HEK293 (cell line): ENCODE measurements around the gene ANKRD33B.

ENCODE experiments used
- CTCF ChIA-PET: fragments of 350-600 bp; formaldehyde crosslinking; extraction: SDS; loops from one replicate; lab custom pipeline; 2021; ENCODE audit warnings: antibody characterized with exemption; lab: Yijun Ruan, JAX
- POLR2A ChIA-PET: fragments of 300-600 bp; formaldehyde crosslinking; extraction: SDS; loops from one replicate; lab custom pipeline; 2020; ENCODE audit warnings: antibody characterized with exemption, inconsistent platforms; lab: Yijun Ruan, JAX
- H3K27ac ChIP-seq: fragments of 200-500 bp; sonication (Bioruptor generic); 2 replicates; pipeline ENCODE4 v1.5.1; 2014; ENCODE audit warnings: low read depth, low read length, control low read depth, inconsistent platforms; ENCODE audit errors: extremely low read depth
- H3K36me3 ChIP-seq, 2 experiments: fragments of 200-500 bp in 1 of 2; sonication (Bioruptor generic) in 1 of 2; 1 replicate in 1 of 2; 2 replicates in 1 of 2; pipeline ENCODE4 v1.5.1; 2014 to 2017; ENCODE audit warnings: inconsistent platforms in 2 of 2, low read length in 2 of 2; ENCODE audit not compliant: control insufficient read depth in 2 of 2, insufficient read depth in 1 of 2
- H3K4me1 ChIP-seq: fragments of 200-500 bp; sonication (Bioruptor generic); 2 replicates; pipeline ENCODE4 v1.5.1; 2014; ENCODE audit warnings: mild to moderate bottlenecking, low read length, inconsistent platforms; ENCODE audit not compliant: control insufficient read depth, insufficient read depth
- H3K4me3 ChIP-seq: 2 replicates; pipeline ENCODE4 v1.5.1; 2011; ENCODE audit warnings: low read depth, mild to moderate bottlenecking, control low read depth, low read length, moderate library complexity
- H3K9me3 ChIP-seq: fragments of 200-500 bp; sonication (Bioruptor generic); 2 replicates; pipeline ENCODE4 v1.5.1; 2014; ENCODE audit warnings: low read depth, low read length, inconsistent platforms; ENCODE audit not compliant: control insufficient read depth, insufficient read depth
- GLI4 ChIP-seq: fragments of 450-650 bp; formaldehyde crosslinking; IDR thresholded peaks from 2 replicates; pipeline ENCODE4 v1.5.1; 2016; ENCODE audit warnings: missing biosample characterization, missing genetic modification characterization
- IKZF3 ChIP-seq: fragments of 450-650 bp; IDR thresholded peaks from 2 replicates; pipeline ENCODE4 v1.5.0; 2018; ENCODE audit warnings: missing biosample characterization, mild to moderate bottlenecking, missing genetic modification characterization, moderate library complexity
- MYNN ChIP-seq: fragments of 450-650 bp; formaldehyde crosslinking; IDR thresholded peaks from 2 replicates; pipeline ENCODE4 v1.5.1; 2016; ENCODE audit warnings: missing biosample characterization, missing genetic modification characterization, borderline replicate concordance
- YY1 ChIP-seq: fragments of 450-650 bp; formaldehyde crosslinking; IDR thresholded peaks from 2 replicates; pipeline ENCODE4 v1.5.1; 2018; ENCODE audit warnings: missing biosample characterization, missing genetic modification characterization
- ZFHX2 ChIP-seq: fragments of 450-650 bp; formaldehyde crosslinking; conservative IDR thresholded peaks from 2 replicates; pipeline ENCODE4 v1.5.1; 2016; ENCODE audit warnings: missing biosample characterization, missing genetic modification characterization
- ZNF140 ChIP-seq: fragments of 450-650 bp; formaldehyde crosslinking; IDR thresholded peaks from 2 replicates; pipeline ENCODE4 v1.5.1; 2016; ENCODE audit warnings: missing biosample characterization, missing genetic modification characterization
- ZNF155 ChIP-seq: fragments of 450-650 bp; formaldehyde crosslinking; IDR thresholded peaks from 2 replicates; pipeline ENCODE4 v1.5.1; 2016; ENCODE audit warnings: missing biosample characterization, missing genetic modification characterization
- ZNF157 ChIP-seq: fragments of 450-650 bp; formaldehyde crosslinking; IDR thresholded peaks from 2 replicates; pipeline ENCODE4 v1.5.1; 2016; ENCODE audit warnings: missing biosample characterization, missing genetic modification characterization
- ZNF184 ChIP-seq: fragments of 450-650 bp; IDR thresholded peaks from 2 replicates; pipeline ENCODE4 v1.5.1; 2018; ENCODE audit warnings: missing biosample characterization, mild to moderate bottlenecking, missing genetic modification characterization
- ZNF311 ChIP-seq: fragments of 450-650 bp; formaldehyde crosslinking; IDR thresholded peaks from 2 replicates; pipeline ENCODE4 v1.5.1; 2017; ENCODE audit warnings: missing biosample characterization, missing genetic modification characterization, borderline replicate concordance
- ZNF394 ChIP-seq: fragments of 450-650 bp; formaldehyde crosslinking; IDR thresholded peaks from 2 replicates; pipeline ENCODE4 v1.5.1; 2016; ENCODE audit warnings: missing biosample characterization, missing genetic modification characterization, mild to moderate bottlenecking, moderate library complexity, borderline replicate concordance
- ZNF529 ChIP-seq: fragments of 450-650 bp; formaldehyde crosslinking; IDR thresholded peaks from 2 replicates; pipeline ENCODE4 v1.5.1; 2017; ENCODE audit warnings: missing genetic modification characterization, missing biosample characterization; ENCODE audit not compliant: insufficient replicate concordance
- ZNF544 ChIP-seq: fragments of 450-650 bp; formaldehyde crosslinking; IDR thresholded peaks from 2 replicates; pipeline ENCODE4 v1.5.0; 2017; ENCODE audit warnings: missing biosample characterization, missing genetic modification characterization
- ZNF548 ChIP-seq: fragments of 450-650 bp; formaldehyde crosslinking; IDR thresholded peaks from 2 replicates; pipeline ENCODE4 v1.5.1; 2016; ENCODE audit warnings: missing biosample characterization, missing genetic modification characterization
- ZNF76 ChIP-seq: fragments of 450-650 bp; formaldehyde crosslinking; IDR thresholded peaks from 2 replicates; pipeline ENCODE4; 2016; ENCODE audit warnings: low read depth, missing biosample characterization, missing genetic modification characterization, borderline replicate concordance
- ZNF776 ChIP-seq: fragments of 450-650 bp; formaldehyde crosslinking; IDR thresholded peaks from 2 replicates; pipeline ENCODE4 v1.5.0; 2017; ENCODE audit warnings: missing biosample characterization, missing genetic modification characterization, borderline replicate concordance
- ZSCAN16 ChIP-seq: fragments of 450-650 bp; formaldehyde crosslinking; IDR thresholded peaks from 2 replicates; pipeline ENCODE4 v1.5.1; 2016; ENCODE audit warnings: missing biosample characterization, missing genetic modification characterization
- ZSCAN23 ChIP-seq: fragments of 450-650 bp; formaldehyde crosslinking; IDR thresholded peaks from 2 replicates; pipeline ENCODE4 v1.5.1; 2016; ENCODE audit warnings: missing biosample characterization, missing genetic modification characterization
- TF ChIP-seq, protein P1 (sequence below): fragments of 450-650 bp; formaldehyde crosslinking; IDR thresholded peaks from 2 replicates; pipeline ENCODE4 v1.5.1; 2016; ENCODE audit warnings: missing biosample characterization, missing genetic modification characterization
- TF ChIP-seq, protein P2 (sequence below): fragments of 450-650 bp; formaldehyde crosslinking; IDR thresholded peaks from 2 replicates; pipeline ENCODE4; 2016; ENCODE audit warnings: missing biosample characterization, missing genetic modification characterization
- TF ChIP-seq, protein P3 (sequence below): fragments of 450-650 bp; IDR thresholded peaks from 2 replicates; pipeline ENCODE4 v1.5.1; 2018; ENCODE audit warnings: missing biosample characterization, missing genetic modification characterization
- TF ChIP-seq, protein P4 (sequence below): fragments of 450-650 bp; formaldehyde crosslinking; IDR thresholded peaks from 2 replicates; pipeline ENCODE4 v1.5.1; 2017; ENCODE audit warnings: missing biosample characterization, missing genetic modification characterization
- TF ChIP-seq, protein P5 (sequence below): fragments of 450-650 bp; formaldehyde crosslinking; IDR thresholded peaks from 2 replicates; pipeline ENCODE4 v1.5.1; 2016; ENCODE audit warnings: missing biosample characterization, missing genetic modification characterization
- TF ChIP-seq, protein P6 (sequence below): fragments of 450-650 bp; formaldehyde crosslinking; IDR thresholded peaks from 2 replicates; pipeline ENCODE4 v1.5.1; 2016; ENCODE audit warnings: missing biosample characterization, missing genetic modification characterization

Gene ANKRD33B

DNA sequence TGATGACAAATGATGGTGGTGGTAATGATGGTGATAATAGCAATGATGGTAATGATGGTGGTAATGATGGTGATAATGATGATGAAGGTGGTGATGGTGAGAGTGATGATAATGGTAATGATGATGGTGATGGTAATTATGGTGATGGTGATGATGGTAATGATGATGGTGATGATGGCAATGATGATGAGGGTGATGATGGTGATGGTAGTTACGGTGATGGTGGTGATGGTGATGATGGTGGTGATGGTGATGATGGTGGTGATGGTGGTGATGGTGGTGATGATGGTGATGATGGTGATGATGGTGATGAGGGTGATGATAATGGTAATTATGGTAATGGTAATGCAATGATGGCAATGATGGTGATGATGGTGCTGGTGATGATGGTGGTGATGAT is 106.1 kb downstream of the ANKRD33B start:
- POLR2A ChIA-PET, result no interaction called here
- no peaks in the 10 kb centered on the region for H3K9me3 ChIP-seq
- H3K4me1 ChIP-seq, result no peaks in the 10 kb centered on the region
- CTCF ChIA-PET, result no interaction called here
- no peaks in the 10 kb centered on the region for H3K36me3 ChIP-seq
- no peak overlapping the region for H3K27ac ChIP-seq
- H3K4me3 ChIP-seq, result no peak overlapping the region
- TF ChIP-seq ZFHX2 (no peak), ZNF155 (tag by site-specific recombination) (0 out of 2 replicates have a peak, but pooled peaks have one; percentile 16), ZNF76 (no peak), GLI4 (tag by site-specific recombination) (0 out of 2 replicates have a peak, but pooled peaks have one; percentile 25), ZNF311 (peak; percentile 72; the same call in 1 of the 2 replicates), YY1 (no peak), ZNF157 (tag by site-specific recombination) (0 out of 2 replicates have a peak, but pooled peaks have one; percentile 22), ZNF184 (no peak), IKZF3 (tag by site-specific recombination) (no peak), ZNF776 (tag by site-specific recombination) (peak; percentile 29; the same call in 1 of the 2 replicates), ZNF544 (tag by site-specific recombination) (peak; percentile 19; the same call in 1 of the 2 replicates)
- TF ChIP-seq, protein P1, sequence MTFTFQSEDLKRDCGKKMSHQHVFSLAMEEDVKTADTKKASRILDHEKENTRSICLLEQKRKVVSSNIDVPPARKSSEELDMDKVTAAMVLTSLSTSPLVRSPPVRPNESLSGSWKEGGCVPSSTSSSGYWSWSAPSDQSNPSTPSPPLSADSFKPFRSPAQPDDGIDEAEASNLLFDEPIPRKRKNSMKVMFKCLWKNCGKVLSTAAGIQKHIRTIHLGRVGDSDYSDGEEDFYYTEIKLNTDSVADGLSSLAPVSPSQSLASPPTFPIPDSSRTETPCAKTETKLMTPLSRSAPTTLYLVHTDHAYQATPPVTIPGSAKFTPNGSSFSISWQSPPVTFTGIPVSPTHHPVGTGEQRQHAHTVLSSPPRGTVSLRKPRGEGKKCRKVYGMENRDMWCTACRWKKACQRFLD (tag by site-specific recombination), result no peak
- TF ChIP-seq, protein P2, sequence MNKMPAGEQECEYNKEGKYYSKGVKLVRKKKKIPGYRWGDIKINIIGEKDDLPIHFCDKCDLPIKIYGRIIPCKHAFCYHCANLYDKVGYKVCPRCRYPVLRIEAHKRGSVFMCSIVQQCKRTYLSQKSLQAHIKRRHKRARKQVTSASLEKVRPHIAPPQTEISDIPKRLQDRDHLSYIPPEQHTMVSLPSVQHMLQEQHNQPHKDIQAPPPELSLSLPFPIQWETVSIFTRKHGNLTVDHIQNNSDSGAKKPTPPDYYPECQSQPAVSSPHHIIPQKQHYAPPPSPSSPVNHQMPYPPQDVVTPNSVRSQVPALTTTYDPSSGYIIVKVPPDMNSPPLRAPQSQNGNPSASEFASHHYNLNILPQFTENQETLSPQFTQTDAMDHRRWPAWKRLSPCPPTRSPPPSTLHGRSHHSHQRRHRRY (tag by site-specific recombination), result no peak
- TF ChIP-seq, protein P3, sequence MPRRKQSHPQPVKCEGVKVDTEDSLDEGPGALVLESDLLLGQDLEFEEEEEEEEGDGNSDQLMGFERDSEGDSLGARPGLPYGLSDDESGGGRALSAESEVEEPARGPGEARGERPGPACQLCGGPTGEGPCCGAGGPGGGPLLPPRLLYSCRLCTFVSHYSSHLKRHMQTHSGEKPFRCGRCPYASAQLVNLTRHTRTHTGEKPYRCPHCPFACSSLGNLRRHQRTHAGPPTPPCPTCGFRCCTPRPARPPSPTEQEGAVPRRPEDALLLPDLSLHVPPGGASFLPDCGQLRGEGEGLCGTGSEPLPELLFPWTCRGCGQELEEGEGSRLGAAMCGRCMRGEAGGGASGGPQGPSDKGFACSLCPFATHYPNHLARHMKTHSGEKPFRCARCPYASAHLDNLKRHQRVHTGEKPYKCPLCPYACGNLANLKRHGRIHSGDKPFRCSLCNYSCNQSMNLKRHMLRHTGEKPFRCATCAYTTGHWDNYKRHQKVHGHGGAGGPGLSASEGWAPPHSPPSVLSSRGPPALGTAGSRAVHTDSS (tag by site-specific recombination), result peak; percentile 98
- TF ChIP-seq, protein P4, sequence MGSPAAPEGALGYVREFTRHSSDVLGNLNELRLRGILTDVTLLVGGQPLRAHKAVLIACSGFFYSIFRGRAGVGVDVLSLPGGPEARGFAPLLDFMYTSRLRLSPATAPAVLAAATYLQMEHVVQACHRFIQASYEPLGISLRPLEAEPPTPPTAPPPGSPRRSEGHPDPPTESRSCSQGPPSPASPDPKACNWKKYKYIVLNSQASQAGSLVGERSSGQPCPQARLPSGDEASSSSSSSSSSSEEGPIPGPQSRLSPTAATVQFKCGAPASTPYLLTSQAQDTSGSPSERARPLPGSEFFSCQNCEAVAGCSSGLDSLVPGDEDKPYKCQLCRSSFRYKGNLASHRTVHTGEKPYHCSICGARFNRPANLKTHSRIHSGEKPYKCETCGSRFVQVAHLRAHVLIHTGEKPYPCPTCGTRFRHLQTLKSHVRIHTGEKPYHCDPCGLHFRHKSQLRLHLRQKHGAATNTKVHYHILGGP (tag by site-specific recombination), result no peak
- TF ChIP-seq, protein P5, sequence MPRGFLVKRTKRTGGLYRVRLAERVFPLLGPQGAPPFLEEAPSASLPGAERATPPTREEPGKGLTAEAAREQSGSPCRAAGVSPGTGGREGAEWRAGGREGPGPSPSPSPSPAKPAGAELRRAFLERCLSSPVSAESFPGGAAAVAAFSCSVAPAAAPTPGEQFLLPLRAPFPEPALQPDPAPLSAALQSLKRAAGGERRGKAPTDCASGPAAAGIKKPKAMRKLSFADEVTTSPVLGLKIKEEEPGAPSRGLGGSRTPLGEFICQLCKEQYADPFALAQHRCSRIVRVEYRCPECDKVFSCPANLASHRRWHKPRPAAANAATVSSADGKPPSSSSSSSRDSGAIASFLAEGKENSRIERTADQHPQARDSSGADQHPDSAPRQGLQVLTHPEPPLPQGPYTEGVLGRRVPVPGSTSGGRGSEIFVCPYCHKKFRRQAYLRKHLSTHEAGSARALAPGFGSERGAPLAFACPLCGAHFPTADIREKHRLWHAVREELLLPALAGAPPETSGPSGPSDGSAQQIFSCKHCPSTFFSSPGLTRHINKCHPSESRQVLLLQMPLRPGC (tag by site-specific recombination), result 0 out of 2 replicates have a peak, but pooled peaks have one; percentile 40

DNA sequence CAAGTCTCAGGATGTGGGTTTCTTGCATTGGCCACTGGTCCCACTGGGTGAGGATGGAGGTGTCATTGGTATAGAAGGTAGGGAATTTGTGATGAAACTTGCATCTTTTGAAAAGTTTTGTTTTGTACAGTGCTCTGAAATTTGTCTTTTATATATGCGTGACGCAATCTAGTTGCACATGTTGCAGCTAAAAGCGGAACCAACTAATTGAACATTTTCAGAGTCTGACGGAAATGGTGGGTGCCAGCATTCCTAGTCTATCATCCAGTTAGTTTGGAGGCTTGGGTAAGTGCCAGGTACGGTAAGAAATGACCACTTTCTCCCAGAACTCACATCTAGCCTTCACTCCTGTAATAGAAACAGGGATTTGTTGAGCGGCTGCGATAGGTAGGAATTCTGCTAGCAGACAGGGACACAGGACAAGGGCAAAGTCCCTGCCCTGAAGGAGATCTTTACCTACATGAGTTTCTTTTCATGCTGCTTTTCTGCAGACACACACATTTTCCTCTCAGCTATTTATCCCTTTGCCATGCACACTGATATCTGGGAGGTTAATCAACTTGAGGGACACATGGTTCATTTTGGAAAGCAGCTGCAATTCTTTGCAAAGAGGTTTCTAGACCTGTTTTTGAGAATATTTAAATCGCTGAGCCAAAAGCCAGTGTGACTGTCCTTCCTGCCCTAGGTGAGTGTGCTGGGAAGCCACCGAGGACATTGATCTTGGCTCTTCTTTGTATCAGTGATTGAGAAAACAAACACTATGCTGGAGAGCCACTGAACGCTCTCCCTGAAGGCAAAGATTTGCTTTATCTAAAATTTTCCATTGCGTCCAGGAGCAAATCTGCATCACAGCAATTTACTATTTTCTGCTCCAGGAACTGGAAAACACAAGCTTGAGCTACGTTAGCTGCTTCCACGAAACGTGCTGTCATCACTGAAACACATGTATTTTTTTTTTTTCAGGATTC is 107.5 kb downstream of the ANKRD33B start:
- CTCF ChIA-PET, result interaction anchor here (0.7 to 1.4 kb wide), 5 partner anchors 18 to 219 kb away, joined by 3 to 4 read pairs (median 3); no protein-coding TSS in a partner anchor
- no peak overlapping the region for H3K4me3 ChIP-seq
- no peaks in the 10 kb centered on the region for H3K9me3 ChIP-seq
- POLR2A ChIA-PET, result no interaction called here
- H3K27ac ChIP-seq, result no peak overlapping the region
- H3K36me3 ChIP-seq, result no peaks in the 10 kb centered on the region
- H3K4me1 ChIP-seq, result no peaks in the 10 kb centered on the region
- no peak for TF ChIP-seq ZNF548 (tag by site-specific recombination)
- TF ChIP-seq ZSCAN23 (tag by site-specific recombination), result no peak
- TF ChIP-seq, protein P6, sequence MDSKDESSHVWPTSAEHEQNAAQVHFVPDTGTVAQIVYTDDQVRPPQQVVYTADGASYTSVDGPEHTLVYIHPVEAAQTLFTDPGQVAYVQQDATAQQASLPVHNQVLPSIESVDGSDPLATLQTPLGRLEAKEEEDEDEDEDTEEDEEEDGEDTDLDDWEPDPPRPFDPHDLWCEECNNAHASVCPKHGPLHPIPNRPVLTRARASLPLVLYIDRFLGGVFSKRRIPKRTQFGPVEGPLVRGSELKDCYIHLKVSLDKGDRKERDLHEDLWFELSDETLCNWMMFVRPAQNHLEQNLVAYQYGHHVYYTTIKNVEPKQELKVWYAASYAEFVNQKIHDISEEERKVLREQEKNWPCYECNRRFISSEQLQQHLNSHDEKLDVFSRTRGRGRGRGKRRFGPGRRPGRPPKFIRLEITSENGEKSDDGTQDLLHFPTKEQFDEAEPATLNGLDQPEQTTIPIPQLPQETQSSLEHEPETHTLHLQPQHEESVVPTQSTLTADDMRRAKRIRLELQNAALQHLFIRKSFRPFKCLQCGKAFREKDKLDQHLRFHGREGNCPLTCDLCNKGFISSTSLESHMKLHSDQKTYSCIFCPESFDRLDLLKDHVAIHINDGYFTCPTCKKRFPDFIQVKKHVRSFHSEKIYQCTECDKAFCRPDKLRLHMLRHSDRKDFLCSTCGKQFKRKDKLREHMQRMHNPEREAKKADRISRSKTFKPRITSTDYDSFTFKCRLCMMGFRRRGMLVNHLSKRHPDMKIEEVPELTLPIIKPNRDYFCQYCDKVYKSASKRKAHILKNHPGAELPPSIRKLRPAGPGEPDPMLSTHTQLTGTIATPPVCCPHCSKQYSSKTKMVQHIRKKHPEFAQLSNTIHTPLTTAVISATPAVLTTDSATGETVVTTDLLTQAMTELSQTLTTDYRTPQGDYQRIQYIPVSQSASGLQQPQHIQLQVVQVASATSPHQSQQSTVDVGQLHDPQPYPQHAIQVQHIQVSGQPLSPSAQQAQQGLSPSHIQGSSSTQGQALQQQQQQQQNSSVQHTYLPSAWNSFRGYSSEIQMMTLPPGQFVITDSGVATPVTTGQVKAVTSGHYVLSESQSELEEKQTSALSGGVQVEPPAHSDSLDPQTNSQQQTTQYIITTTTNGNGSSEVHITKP (tag by site-specific recombination), result no peak
- TF ChIP-seq ZNF394 (tag by site-specific recombination), result no peak
- TF ChIP-seq ZSCAN16 (tag by site-specific recombination), result no peak
- TF ChIP-seq ZNF529 (tag by site-specific recombination), result no peak
- TF ChIP-seq ZNF140, result no peak
- TF ChIP-seq MYNN (tag by site-specific recombination), result no peak
